NCI-H446 (cell line): ENCODE results near the gene BBIP1.
"Not testable (repeated sequence)": the region's sequence is repeated elsewhere in the genome, so short reads cannot be mapped to it uniquely, and the experiment has no call there.

Experiments used
- DNase-seq, 2 experiments: peaks; one replicate each; lab custom pipeline; 2025; lab: John Stamatoyannopoulos, UW

BBIP1 gene

DNA sequence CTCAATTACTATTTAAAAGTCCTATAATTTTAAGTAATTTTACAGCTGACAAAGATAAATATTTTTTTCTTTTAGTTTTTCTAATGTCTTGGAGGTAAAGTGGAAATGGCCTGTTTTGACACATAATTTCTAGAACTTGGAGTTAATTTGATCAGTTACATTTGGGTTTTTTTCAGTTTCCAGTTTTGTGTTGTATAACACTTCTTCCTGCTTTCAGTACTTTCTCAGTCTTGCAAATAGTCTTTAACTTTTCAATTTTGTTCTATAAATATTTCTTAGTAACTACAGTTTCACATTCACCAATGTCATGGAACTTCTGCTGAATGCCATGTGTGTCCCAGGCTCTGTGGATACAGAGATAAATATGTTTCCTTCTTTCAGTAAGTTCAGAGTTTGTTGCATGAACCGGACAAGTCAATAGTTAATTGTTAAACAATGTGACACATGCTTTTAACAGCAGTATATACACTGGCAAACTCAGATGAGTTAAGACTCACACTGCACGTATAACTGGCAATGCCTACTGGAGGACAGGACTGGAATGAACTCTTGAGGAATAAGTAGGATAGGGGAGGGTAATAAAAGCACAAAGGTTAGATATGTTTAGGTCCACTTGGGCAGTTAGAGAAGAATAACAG is 5.0 kb upstream of the BBIP1 start:
- no peak for DNase-seq

GRCh38 chr10:110919971-110920881 is 1.2 kb upstream of the BBIP1 start:
- peak in 1 of 2 experiments; percentile 27 for DNase-seq

GRCh38 chr10:110919349-110919931 is 460 bp upstream of the BBIP1 start, which contains the start of gene SHOC2:
SHOC2 (plus strand) TSS chr10:110919604; CDS start chr10:110964359, 44,755 bp downstream.
- DNase-seq, result peak; percentile 40 to 71

- DNase-seq, result peak; percentile 53 to 89
These were observed 724 bp downstream of the BBIP1 start for GRCh38 chr10:110918269-110918642.

DNA sequence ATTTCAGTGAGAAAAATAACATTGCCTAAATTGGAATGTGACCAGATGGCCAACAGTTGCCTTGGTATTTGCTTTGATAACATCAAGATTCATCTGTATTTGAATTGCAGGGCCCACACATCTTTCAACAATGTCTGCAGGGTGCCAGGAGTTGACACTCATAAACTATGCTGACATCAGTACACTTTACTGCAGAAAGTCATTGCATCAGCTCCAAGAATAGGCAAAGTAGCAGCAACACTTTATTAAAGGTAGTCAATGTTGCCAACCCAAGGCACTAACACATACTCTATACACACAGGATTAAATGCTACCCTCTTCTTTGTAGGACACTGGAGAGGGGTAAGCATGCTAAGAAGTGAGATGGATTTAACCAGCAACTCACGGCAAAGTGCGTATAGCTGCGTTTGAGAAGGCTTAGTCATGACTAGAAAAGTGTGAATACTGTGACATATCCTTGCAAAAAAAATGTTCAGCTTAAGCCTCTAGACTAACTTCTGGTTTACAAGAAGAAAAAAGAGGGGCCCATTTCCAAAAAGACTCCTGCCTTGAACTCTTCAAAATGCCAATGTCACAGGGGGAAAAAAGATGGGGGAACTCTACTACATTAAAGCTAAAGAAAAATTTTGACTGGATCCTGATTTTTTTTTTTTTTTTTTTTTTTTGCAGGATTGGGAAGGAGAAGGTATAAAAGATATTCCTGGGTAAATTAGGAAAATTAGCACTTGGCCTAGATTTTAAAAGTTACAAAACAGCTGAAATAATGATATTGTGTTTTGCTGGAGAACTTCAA is 2.2 kb downstream of the BBIP1 start:
- DNase-seq, result peak in 1 of 2 experiments; percentile 24

DNA sequence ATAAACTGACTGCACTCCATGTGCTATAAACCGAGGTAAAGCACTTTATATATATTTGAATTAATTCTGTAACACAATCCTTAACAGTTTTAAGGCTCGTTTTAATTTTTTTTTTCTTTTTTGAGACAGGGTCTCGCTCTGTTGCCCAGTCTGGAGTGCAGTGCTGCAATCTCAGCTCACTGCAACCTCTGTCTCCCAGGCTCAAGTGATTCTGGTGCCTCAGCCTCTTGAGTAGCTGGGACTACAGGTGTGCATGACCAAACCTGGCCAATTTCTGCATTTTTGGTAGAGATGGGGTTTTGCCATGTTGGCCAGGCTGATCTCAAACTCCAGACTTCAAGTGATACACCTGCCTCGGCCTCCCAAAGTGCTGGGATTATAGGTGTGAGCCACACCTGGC is 3.4 kb downstream of the BBIP1 start:
- not testable (repeated sequence) for DNase-seq

DNA sequence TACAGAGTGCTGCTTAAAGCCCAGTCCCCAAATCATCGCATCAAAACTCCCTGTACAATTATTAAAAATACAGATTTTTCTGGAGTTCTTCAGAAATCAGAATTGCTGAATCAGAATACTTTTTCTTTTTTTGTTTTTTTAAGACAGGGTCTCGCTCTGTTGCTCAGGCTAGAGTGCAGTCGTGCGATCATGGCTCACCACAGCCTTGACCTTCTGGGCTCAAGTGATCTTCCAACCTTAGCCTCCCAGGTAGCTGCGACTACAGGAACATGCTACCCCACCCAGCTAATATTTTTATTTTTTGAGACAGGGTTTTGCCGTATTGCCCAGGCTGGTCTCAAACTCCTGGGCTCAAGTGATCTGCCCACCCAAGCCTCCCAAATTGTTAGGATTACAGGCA is 3.9 kb downstream of the BBIP1 start:
- DNase-seq, result no peak

GRCh38 chr10:110914431-110914830 is 4.5 kb downstream of the BBIP1 start:
- DNase-seq, result no peak

DNA sequence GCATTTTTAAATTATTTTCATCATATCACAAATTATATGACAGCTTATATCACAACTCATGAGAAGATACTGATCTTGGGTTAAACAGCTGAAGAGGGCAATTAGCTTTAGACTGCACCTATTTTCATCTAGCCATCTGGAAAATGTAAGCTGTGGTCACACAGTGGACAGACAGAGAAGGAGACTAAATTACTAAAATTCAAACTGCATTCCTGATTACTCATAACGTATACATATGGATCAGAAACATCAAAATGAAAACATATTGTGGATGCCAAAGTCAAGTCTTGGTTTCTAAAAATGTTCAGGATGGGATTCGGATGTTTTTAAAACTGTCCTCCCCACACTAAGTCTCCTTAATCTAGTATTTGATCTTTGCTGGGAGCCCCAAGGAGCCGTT is 6.6 kb downstream of the BBIP1 start:
- no peak for DNase-seq

GRCh38 chr10:110910138-110910537 is 8.8 kb downstream of the BBIP1 start:
- peak in 1 of 2 experiments; percentile 5 for DNase-seq

GRCh38 chr10:110903280-110904278 is 15.4 kb downstream of the BBIP1 start:
- no peak for DNase-seq

- no peak for DNase-seq
These were observed 16.8 kb downstream of the BBIP1 start for GRCh38 chr10:110901954-110902819.

DNA sequence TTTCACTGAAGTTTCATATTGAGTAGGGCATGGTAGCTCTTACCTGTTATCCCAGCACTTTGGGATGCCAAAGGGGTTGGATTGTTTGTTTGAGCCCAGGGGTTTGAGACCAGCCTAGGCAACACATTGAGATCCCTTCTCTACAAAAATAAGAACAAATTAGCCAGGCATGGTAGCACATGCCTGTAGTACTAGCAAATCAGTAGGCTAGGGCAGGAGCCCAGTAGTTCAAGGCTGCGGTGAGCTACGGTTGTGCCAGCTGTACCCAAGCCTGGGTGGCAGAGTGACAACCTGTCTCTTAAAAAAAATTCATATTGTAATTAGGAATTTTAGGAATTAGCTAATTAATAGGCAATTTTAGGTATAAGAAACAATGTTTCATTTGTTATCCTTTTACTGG is 18.0 kb downstream of the BBIP1 start:
- DNase-seq, result no peak

DNA sequence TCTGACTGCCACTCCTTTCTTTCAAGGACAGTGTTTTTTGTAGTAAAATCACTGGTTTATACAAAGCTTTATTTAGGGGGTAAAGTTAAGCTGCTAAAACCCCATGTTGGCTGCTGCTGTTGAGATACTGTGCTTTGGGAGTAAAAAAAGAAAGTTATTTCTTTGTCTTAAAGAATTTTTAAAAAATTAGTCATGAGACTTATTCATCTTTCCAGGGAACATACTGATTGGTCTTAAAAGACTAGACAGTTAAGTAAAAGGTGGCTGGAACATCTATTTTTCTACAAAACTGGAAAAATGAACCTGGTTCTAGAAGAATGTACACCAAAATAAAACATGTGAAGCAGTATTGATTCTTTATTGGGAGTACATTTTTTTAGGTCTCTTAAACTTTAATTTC is 20.6 kb downstream of the BBIP1 start:
- no peak for DNase-seq

DNA sequence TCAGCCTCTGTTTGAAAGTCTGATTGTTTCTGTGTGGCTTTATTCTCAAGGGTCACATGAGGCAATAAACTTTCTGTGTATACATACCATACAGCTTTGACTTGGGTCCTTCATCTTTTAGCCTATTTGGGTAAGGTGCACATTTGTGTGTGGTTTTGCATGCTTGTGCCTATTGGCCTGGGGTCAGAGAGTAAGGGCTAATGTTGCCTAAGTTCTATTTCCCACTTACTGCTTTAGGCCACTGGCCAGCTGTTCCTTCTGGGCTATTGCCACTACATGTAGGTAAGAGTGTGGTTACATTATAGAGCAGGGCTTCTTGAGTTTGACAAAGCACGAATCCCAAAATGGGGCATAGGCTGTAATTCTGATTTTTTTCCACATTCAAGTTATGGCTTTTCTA is 21.8 kb downstream of the BBIP1 start:
- DNase-seq, result no peak

DNA sequence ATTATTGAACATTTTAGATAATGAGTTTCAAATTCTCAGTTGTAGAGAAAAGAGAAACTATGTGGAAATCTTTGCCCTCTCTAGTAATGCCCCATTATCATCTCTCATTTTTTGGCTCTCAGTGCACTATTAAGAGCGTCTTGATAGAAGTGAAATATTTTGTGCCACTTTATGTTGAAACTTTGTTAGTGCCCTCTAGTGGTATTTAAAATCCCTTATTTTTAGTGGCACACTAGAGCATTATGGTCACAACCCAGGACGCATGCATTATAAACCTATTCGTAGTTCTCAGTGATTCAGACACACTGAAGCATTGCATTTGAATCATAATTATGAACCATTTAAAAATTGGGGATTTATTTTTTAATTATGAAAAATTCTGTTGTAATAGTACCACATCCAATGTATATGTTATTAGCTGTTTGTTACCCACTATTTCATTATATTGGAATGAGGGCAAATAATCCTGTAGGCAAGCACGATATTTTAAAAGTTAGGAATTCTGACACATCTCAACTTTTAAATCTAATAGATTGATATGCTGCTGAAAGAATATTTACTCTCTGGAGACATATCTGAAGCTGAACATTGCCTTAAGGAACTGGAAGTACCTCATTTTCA is 25.3 kb downstream of the BBIP1 start:
- peak in 1 of 2 experiments; percentile 61 for DNase-seq

DNA sequence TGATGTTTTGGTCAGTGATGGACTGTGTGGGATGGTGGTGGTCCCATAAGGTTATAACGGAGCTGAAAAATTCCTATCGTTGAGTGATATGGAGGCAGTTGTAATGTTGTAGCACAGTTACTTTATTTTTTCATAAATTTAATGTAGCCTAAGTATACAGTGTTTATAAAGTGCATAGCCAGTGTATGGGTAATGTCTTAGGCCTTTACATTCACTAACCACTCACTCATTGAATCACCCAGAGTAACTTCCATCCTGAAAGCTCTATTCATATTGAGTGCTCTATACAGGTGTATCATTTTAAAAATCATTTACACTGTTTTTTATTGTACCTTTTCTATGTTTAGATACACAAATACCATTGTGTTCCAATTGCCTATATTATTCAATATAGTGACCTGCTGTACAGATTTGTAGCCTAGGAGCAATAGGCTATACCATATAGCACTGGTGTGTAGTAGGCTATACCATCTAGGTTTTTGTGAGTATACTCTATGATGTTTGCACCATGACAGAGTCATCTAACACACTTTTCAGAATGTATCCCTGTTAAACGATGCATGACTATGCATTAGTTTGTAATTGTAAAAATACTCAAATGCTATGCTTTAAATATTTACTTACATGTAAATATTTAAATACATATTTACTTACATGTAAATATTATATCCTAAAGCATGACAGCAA is 26.2 kb downstream of the BBIP1 start:
- no peak for DNase-seq

GRCh38 chr10:110887560-110887959 is 31.4 kb downstream of the BBIP1 start:
- DNase-seq, result no peak
